Measurements from ENCODE around the gene TSPAN14. TPM values are rescaled to one million over a fixed set of nuclear protein-coding genes. Genes with fewer than 3 reads are reported as not detected.
A peak's percentile ranks its signal among the peaks of the same experiment; 100 is the strongest.

Gene TSPAN14
- total and polyA plus RNA-seq, 2 of the 8 experiments (the other 6 are each of a cell fraction or from before 2014, with no cell fraction given): 47.4 to 57.8 TPM

DNA sequence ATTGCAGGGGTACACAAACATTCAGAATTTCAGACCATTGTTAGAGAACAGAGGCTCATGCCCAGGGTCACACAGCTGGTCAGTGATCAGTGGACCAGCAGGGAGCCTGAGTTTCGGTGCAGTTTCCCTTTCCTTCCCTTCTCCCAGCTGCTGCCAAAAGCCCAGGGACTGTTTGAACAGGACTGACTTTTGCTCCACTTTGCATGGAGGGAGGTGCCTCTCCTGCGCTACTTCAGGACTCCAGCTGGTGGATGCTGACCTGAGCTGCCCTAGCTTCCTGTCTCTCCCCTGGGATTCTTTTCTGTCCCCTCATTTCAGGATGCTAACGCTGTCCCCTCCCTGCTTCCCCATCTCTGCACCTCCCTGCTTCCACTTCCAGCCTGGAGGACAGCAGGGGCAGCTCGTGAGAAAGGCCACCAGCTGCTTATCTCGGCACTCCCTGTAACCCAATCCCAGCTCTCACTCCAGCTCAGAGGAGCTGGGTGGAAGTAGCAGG, 98.1 kb downstream of the TSPAN14 start:
- Histone ChIP-seq H3K79me1 (ENCODE audit: low read depth, low read length) (no peaks in the 10 kb centered on the region; the same call in 1 of the 2 replicates), H3K79me2 (ENCODE audit: control insufficient read depth in 1 of 2, insufficient read depth in 2 of 2, low read length in 2 of 2) (no peaks in the 10 kb centered on the region), H2BK120ac (replicated peaks; ENCODE audit: low read depth, low read length) (no peak overlapping the region), H3K4ac (replicated peaks; ENCODE audit: insufficient read length, low read depth, low read length) (no peak overlapping the region), H3K14ac (ENCODE audit: insufficient read length) (no peak overlapping the region), H3K23ac (ENCODE audit: insufficient read length) (no peak overlapping the region), H4K8ac (ENCODE audit: extremely low read depth, insufficient read depth, low read length) (no peak overlapping the region; the same call in 1 of the 2 replicates), H3K9me3 (ENCODE audit: insufficient read depth in 2 of 2, low read depth in 1 of 2, low read length in 1 of 2) (no peaks in the 10 kb centered on the region), H3K18ac (ENCODE audit: extremely low read depth, low read length) (no peak overlapping the region), H2BK20ac (ENCODE audit: low read length) (no peak overlapping the region), H3K4me1 (replicated peaks in 1 of 4; ENCODE audit: control insufficient read depth in 3 of 4, insufficient read depth in 4 of 4, low read length in 3 of 4) (peaks cover 0 to 8% (median 3%) of the 10 kb centered on the region in 4 experiments; a peak in 5 of 7 replicates), H4K20me1 (replicated peaks in 1 of 2; ENCODE audit: control insufficient read depth in 1 of 2, insufficient read depth in 2 of 2, low read length in 2 of 2) (no peaks in the 10 kb centered on the region), H2AFZ (ENCODE audit: low read length) (peak overlapping the region; percentile 36; the same call in 1 of the 2 replicates), H4K91ac (replicated peaks; ENCODE audit: insufficient read length, low read length) (no peak overlapping the region), H2BK12ac (ENCODE audit: low read depth, low read length) (no peak overlapping the region), H3K56ac (replicated peaks; ENCODE audit: insufficient read length, low read depth, low read length) (no peak overlapping the region), H3K27ac (ENCODE audit: low read depth, low read length) (no peak overlapping the region), H3K4me2 (ENCODE audit: insufficient read depth in 1 of 2, low read depth in 2 of 2, low read length in 2 of 2) (peak overlapping the region; percentile 13 to 20; a peak in 2 of 4 replicates), H2BK15ac (ENCODE audit: low read length) (no peak overlapping the region), H2BK5ac (ENCODE audit: low read depth, low read length) (no peak overlapping the region), H3K36me3 (ENCODE audit: control insufficient read depth in 2 of 4, insufficient read depth in 4 of 4, low read length in 3 of 4) (no peaks in the 10 kb centered on the region), H3K27me3 (replicated peaks in 1 of 4; ENCODE audit: control insufficient read depth in 3 of 4, extremely low read depth in 1 of 4, insufficient read depth in 3 of 4, low read length in 3 of 4) (no peaks in the 10 kb centered on the region), H3K23me2 (ENCODE audit: low read depth, low read length) (no peaks in the 10 kb centered on the region; the same call in 1 of the 2 replicates), H2AK5ac (ENCODE audit: low read depth, low read length) (no peak overlapping the region), H4K5ac (ENCODE audit: insufficient read length, low read depth, low read length) (no peak overlapping the region), H3K9ac (replicated peaks in 1 of 4; ENCODE audit: extremely low read depth in 1 of 4, low read depth in 3 of 4, low read length in 3 of 4) (no peak overlapping the region), H3K4me3 (ENCODE audit: extremely low read depth in 1 of 4, insufficient read depth in 2 of 4, low read depth in 3 of 4, low read length in 4 of 4) (no peak overlapping the region)
- CTCF ChIA-PET (ENCODE audit: partially characterized antibody): interaction anchor here (0.6 to 2.3 kb wide), 8 partner anchors 8 to 294 kb away, joined by 3 to 13 read pairs (median 3); no protein-coding TSS in a partner anchor
- POLR2A ChIA-PET (ENCODE audit: partially characterized antibody): no interaction called here
- TF ChIP-seq SIRT6 (IDR thresholded peaks at IDR 0.05; ENCODE audit: low read length): no peak
- TF ChIP-seq BRCA1 (IDR thresholded peaks at IDR 0.05; ENCODE audit: low read depth, low read length): no peak
- no peak for TF ChIP-seq ZNF274 (IDR thresholded peaks at IDR 0.05; ENCODE audit: borderline replicate concordance, extremely low read depth, low read length)
- no peak for TF ChIP-seq CHD2 (IDR thresholded peaks at IDR 0.05; ENCODE audit: low read length)
- TF ChIP-seq PHF8 (conservative IDR thresholded peaks at IDR 0.05; ENCODE audit: low read depth, low read length): no peak
- TF ChIP-seq YY1 (IDR thresholded peaks at IDR 0.05; ENCODE audit: low read depth, low read length): no peak
- TF ChIP-seq, protein P1, sequence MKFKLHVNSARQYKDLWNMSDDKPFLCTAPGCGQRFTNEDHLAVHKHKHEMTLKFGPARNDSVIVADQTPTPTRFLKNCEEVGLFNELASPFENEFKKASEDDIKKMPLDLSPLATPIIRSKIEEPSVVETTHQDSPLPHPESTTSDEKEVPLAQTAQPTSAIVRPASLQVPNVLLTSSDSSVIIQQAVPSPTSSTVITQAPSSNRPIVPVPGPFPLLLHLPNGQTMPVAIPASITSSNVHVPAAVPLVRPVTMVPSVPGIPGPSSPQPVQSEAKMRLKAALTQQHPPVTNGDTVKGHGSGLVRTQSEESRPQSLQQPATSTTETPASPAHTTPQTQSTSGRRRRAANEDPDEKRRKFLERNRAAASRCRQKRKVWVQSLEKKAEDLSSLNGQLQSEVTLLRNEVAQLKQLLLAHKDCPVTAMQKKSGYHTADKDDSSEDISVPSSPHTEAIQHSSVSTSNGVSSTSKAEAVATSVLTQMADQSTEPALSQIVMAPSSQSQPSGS (IDR thresholded peaks at IDR 0.05; ENCODE audit: low read length): no peak
- TF ChIP-seq TBP (IDR thresholded peaks at IDR 0.05; ENCODE audit: low read depth, low read length): no peak
- no peak for TF ChIP-seq EGR1 (IDR thresholded peaks at IDR 0.05; ENCODE audit: borderline replicate concordance, low read depth, low read length)
- TF ChIP-seq, protein P2, sequence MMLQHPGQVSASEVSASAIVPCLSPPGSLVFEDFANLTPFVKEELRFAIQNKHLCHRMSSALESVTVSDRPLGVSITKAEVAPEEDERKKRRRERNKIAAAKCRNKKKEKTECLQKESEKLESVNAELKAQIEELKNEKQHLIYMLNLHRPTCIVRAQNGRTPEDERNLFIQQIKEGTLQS (IDR thresholded peaks at IDR 0.05; ENCODE audit: insufficient read depth, low read depth, low read length): no peak
- TF ChIP-seq HDAC6 (IDR thresholded peaks at IDR 0.05; ENCODE audit: low read depth, low read length): no peak
- 47% methylated on average over 5 of the region's 5 CpGs; no CpG with 5 or more reads in 1 of the 2 experiments for WGBS, 2 experiments (ENCODE audit: extremely low coverage in 1 of 2, insufficient coverage in 1 of 2, insufficient read length in 1 of 2, insufficient replicate concordance in 2 of 2, low coverage in 1 of 2, low lambda C conversion rate in 2 of 2, missing lambda C conversion rate in 1 of 2)
- peak in 1 of 2 experiments; percentile 50 for DNase-seq (ENCODE audit: low read depth in 1 of 2, low spot score in 2 of 2)
- FAIRE-seq: peak; percentile 19
